PFSK-1 (cell line): Measurements from ENCODE around the gene CLEC2B.

Experiments used
- POLR2AphosphoS5 ChIP-seq: IDR thresholded peaks from 2 replicates; pipeline ENCODE4 v1.6.1; 2012; ENCODE audit warnings: low read depth, mild to moderate bottlenecking, control low read depth, low read length, moderate library complexity
- SIN3A ChIP-seq: IDR thresholded peaks from 2 replicates; pipeline ENCODE4 v1.6.1; 2012; ENCODE audit warnings: mild to moderate bottlenecking, low read length, moderate library complexity, borderline replicate concordance; ENCODE audit not compliant: insufficient read depth
- TAF1 ChIP-seq: IDR thresholded peaks from 2 replicates; pipeline ENCODE4 v1.6.1; 2012; ENCODE audit warnings: low read length, control low read depth, borderline replicate concordance; ENCODE audit not compliant: insufficient read depth
- TF ChIP-seq, protein P1 (sequence below), 2 experiments: IDR thresholded peaks; 2 replicates each; pipeline versions ENCODE4 v1.6.1 to v1.8.0; 2011 to 2012; ENCODE audit warnings: low read depth in 2 of 2, low read length in 2 of 2, control low read depth in 1 of 2, inconsistent platforms in 1 of 2, mild to moderate bottlenecking in 1 of 2, moderate library complexity in 1 of 2; ENCODE audit not compliant: insufficient read depth in 1 of 2

DNA sequence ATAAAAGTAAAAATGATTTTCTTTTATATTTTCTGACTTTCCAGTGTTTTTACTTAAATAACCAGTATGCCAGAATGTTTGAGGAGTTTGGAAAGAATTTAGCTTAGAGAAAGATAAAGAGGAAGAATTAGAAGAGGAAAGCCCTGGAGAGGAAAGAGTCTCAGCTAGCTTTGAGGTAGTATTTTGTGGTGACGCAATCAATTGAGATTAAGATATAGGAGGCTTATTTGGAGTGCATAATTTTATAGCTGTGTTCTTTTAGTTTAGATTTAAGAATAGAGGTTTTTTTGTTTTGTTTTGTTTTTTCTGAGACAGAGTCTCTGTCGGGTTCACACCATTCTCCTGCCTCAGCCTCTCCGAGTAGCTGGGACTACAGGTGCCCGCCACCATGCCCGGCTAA, 18.1 kb downstream of the CLEC2B start:
- TF ChIP-seq SIN3A (no peak), POLR2AphosphoS5 (no peak), TAF1 (no peak)
- TF ChIP-seq, protein P1, sequence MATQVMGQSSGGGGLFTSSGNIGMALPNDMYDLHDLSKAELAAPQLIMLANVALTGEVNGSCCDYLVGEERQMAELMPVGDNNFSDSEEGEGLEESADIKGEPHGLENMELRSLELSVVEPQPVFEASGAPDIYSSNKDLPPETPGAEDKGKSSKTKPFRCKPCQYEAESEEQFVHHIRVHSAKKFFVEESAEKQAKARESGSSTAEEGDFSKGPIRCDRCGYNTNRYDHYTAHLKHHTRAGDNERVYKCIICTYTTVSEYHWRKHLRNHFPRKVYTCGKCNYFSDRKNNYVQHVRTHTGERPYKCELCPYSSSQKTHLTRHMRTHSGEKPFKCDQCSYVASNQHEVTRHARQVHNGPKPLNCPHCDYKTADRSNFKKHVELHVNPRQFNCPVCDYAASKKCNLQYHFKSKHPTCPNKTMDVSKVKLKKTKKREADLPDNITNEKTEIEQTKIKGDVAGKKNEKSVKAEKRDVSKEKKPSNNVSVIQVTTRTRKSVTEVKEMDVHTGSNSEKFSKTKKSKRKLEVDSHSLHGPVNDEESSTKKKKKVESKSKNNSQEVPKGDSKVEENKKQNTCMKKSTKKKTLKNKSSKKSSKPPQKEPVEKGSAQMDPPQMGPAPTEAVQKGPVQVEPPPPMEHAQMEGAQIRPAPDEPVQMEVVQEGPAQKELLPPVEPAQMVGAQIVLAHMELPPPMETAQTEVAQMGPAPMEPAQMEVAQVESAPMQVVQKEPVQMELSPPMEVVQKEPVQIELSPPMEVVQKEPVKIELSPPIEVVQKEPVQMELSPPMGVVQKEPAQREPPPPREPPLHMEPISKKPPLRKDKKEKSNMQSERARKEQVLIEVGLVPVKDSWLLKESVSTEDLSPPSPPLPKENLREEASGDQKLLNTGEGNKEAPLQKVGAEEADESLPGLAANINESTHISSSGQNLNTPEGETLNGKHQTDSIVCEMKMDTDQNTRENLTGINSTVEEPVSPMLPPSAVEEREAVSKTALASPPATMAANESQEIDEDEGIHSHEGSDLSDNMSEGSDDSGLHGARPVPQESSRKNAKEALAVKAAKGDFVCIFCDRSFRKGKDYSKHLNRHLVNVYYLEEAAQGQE (IDR thresholded peaks at IDR 0.05; ENCODE audit: insufficient read depth in 1 of 2, low read depth in 2 of 2, low read length in 2 of 2) = no peak
